Skeletal muscle tissue (tissue), 5 donors: Measurements from ENCODE around the gene CUEDC2. TPM values are rescaled to one million over a fixed set of nuclear protein-coding genes. Genes with fewer than 3 reads are reported as not detected.

Source experiments
- H3K27ac ChIP-seq: one replicate; pipeline ENCODE4 v1.7.0; 2013; ENCODE audit warnings: mild to moderate bottlenecking, low read depth, low read length, inconsistent platforms
- H3K27me3 ChIP-seq, 3 donors: one replicate each; pipeline ENCODE4 v1.7.0; 2013; ENCODE audit warnings: low read length in 3 of 3; ENCODE audit not compliant: control insufficient read depth in 3 of 3, insufficient read depth in 3 of 3
- H3K36me3 ChIP-seq, 3 donors: one replicate each; pipeline ENCODE4 v1.7.0; 2013; ENCODE audit warnings: low read length in 3 of 3; ENCODE audit not compliant: control insufficient read depth in 3 of 3, insufficient read depth in 3 of 3
- H3K4me1 ChIP-seq, 3 donors: one replicate each; pipeline ENCODE4 v1.7.0; 2013; ENCODE audit warnings: low read length in 3 of 3, mild to moderate bottlenecking in 3 of 3; ENCODE audit not compliant: control insufficient read depth in 3 of 3, insufficient read depth in 3 of 3
- H3K4me3 ChIP-seq, 3 donors: one replicate each; pipeline ENCODE4 v1.7.0; 2013; ENCODE audit warnings: low read length in 3 of 3
- H3K9ac ChIP-seq, 3 donors: one replicate each; pipeline ENCODE4 v1.7.0; 2013; ENCODE audit warnings: low read length in 3 of 3, mild to moderate bottlenecking in 3 of 3, moderate library complexity in 2 of 3, low read depth in 1 of 3
- H3K9me3 ChIP-seq, 3 donors: one replicate each; pipeline ENCODE4 v1.7.0; 2013; ENCODE audit warnings: low read length in 3 of 3; ENCODE audit not compliant: control insufficient read depth in 3 of 3
- small RNA-seq: library from RNA; depleted of rRNA; stranded (forward); fragments of <200 nt; gene quantifications from one replicate; pipeline ENCODE3, GENCODE V24; 2014
- total RNA-seq: library from RNA; depleted of rRNA; stranded (reverse); fragments of >200 nt; gene quantifications from one replicate; pipeline ENCODE4 v1.2.3, GENCODE V29; 2014
- donor health status: Osteomylitis.

The CUEDC2 gene
- total RNA-seq, 1 donor from 2014 or later: 31.3 TPM

GRCh38 chr10:102376901-102377300, 55.5 kb downstream of the CUEDC2 start:
- Histone ChIP-seq H3K4me3 (no peak overlapping the region), H3K4me1 (no peaks in the 10 kb centered on the region), H3K9ac (no peak overlapping the region), H3K9me3 (no peaks in the 10 kb centered on the region), H3K27ac (no peak overlapping the region), H3K27me3 (no peaks in the 10 kb centered on the region), H3K36me3 (peaks cover 63 to 72% (median 67%) of the 10 kb centered on the region in 3 donors)

GRCh38 chr10:102375867-102376266, 56.5 kb downstream of the CUEDC2 start:
- Histone ChIP-seq H3K9ac (no peak overlapping the region), H3K27me3 (no peaks in the 10 kb centered on the region), H3K27ac (no peak overlapping the region), H3K36me3 (peaks cover 66 to 75% (median 70%) of the 10 kb centered on the region in 3 donors), H3K4me1 (no peaks in the 10 kb centered on the region), H3K4me3 (no peak overlapping the region), H3K9me3 (peaks cover 0 to 3% (median 0%) of the 10 kb centered on the region in 3 donors)

- peaks cover 0 to 5% (median 0%) of the 10 kb centered on the region in 3 donors for H3K9me3 ChIP-seq
- peaks cover 67 to 77% (median 71%) of the 10 kb centered on the region in 3 donors for H3K36me3 ChIP-seq
- H3K9ac ChIP-seq: no peak overlapping the region
- no peaks in the 10 kb centered on the region for H3K27me3 ChIP-seq
- H3K4me1 ChIP-seq: no peaks in the 10 kb centered on the region
- no peak overlapping the region for H3K4me3 ChIP-seq
- no peak overlapping the region for H3K27ac ChIP-seq
These were observed 57.1 kb downstream of the CUEDC2 start for GRCh38 chr10:102375250-102375649.

Small RNA genes within 50 kb of the gene (small RNA-seq; reads per million reads assigned to genes)
- 500 reads per million, percentile 98 among the genes with 10 or more reads in this experiment for gene MIR146B

Other genes with a start within 250 kb of the CUEDC2 start
- not detected for gene ELOVL3, start 206.3 kb downstream of the CUEDC2 start, total RNA-seq
- 4.2 TPM for gene PITX3, start 191.1 kb downstream of the CUEDC2 start, total RNA-seq
- gene GBF1, start 187.0 kb downstream of the CUEDC2 start, total RNA-seq: 17.7 TPM
- gene NFKB2, start 36.9 kb downstream of the CUEDC2 start, total RNA-seq: 11.0 TPM
- 3.7 TPM for gene PSD, start 13.8 kb downstream of the CUEDC2 start, total RNA-seq
- 3.1 TPM for gene FBXL15, start 11.7 kb downstream of the CUEDC2 start, total RNA-seq
- not detected for gene C10orf95, start 19.0 kb upstream of the CUEDC2 start, total RNA-seq
- gene ACTR1A, start 70.1 kb upstream of the CUEDC2 start, total RNA-seq: 66.8 TPM
- gene SUFU, start 71.4 kb upstream of the CUEDC2 start, total RNA-seq: 4.2 TPM
- 44.4 TPM for gene TRIM8, start 211.9 kb upstream of the CUEDC2 start, total RNA-seq